HG03432 (cell line): ENCODE measurements around the gene SOX8.

Experiments used
- ATAC-seq: cut with Tn5 transposase; IDR thresholded peaks from one replicate; pipeline ENCODE4 v1.9.1; 2021; ENCODE audit warnings: mild to moderate bottlenecking, moderate library complexity; ENCODE audit not compliant: unreplicated experiment

The SOX8 gene

DNA sequence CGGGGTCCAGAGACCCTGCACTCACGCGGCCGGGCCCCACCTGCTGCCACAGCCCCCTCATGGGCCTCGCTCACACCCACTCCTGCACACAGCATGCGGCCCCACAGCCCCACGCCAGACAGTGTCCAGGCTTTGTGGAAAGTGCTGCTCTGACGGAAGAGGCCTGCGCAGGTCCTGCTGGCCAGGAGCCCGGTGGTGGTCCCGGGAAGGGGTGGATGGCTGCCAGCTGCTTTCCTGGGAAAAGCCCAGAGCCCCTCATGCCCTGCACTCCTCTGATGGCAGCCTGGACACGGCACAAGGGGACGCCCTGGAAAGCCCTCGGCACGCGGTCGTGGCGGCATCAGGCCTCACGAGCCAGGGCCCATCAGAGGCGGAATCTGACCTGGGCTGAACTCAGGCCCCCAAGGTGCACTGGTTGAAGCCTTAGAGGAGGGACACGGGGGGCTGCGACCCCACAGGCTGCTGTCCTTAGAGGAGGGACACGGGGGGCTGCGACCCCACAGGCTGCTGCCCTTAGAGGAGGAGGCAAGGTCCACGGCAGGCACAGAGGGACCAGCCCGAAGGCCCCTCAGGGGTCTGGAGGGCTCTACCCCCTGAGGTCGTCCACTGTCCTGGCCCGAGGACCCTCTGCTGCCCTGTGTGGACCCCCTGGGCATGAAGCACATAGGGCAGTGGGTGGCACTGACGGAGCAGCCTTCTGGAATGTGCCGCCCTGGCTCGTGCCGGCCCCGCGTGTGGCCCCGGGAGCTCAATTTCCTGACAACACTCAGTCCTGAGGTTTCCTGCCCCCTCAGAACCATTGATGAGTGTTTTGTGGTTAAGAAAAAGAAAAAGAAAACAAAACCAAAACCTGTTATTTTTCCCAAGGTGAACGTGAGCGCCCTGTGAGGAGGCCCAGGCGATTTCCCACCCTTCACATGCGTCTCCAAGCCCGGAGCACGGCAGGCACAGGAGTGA lies 22.1 kb downstream of the SOX8 start:
- no peak for ATAC-seq

DNA sequence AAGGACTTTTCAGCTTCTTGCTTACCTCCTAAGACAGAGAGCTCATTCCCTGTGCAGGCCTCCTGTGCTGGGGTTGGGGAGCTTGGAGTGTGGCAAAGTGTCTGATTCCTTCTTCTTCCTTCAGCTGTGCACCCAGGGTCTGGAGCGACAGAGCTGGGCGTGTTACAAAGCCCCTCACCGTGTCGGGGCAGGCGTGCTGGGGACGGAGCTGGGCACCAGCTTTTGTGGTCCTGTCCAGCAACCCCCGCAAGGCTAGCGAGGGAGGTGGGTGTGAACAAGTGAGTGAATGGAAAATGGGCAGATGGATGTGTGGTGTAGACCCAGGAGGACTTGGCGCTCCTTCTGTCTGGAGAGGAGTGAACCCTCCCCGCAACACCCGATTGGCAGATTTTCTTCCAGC lies 23.7 kb downstream of the SOX8 start:
- ATAC-seq, result no peak

DNA sequence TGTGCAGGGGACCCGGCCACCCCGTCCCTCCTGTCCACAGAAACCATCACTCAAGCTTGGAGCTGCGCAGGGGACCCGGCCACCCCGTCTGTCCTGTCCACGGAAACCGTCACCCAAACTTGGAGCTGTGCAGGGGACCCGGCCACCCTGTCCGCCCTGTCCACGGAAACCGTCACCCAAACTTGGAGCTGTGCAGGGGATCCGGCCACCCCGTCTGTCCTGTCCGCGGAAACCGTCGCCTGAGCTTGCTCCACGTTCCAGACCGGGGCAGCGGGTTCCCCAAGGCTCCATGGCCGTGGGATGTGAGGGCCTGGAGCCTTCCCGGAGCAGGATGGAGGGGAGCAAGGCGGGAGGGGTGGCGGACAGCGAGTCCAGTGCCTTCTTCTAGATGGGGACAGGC lies 25.2 kb downstream of the SOX8 start:
- ATAC-seq, result no peak

DNA sequence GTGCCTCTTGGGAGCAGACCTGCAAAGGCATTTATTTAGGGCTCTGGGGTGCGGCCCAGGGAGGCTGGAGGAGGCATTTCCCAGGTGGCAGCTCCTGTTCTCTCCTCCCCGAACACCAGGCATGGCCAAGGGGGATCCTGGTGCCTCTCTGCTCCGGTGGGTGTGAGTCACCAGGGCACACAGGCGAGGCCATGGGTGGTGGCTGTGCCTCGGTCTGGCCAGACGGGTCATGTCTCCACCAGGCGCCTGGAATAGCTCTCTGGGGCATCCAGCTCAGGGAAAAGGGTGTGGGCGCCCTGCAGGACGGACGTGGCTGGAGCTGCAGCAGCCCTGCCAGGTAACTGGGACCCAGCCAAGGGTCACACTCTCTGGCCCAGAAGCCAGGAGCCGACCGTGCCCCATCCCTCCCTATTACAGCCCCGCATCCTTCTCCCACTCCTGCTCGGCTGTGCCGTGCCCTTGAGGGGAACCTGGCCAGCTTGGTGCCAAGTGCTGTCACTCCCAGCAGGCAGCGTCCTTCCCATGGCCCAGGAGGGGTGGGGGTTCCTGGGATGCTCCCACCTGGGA lies 25.8 kb downstream of the SOX8 start:
- no peak for ATAC-seq

DNA sequence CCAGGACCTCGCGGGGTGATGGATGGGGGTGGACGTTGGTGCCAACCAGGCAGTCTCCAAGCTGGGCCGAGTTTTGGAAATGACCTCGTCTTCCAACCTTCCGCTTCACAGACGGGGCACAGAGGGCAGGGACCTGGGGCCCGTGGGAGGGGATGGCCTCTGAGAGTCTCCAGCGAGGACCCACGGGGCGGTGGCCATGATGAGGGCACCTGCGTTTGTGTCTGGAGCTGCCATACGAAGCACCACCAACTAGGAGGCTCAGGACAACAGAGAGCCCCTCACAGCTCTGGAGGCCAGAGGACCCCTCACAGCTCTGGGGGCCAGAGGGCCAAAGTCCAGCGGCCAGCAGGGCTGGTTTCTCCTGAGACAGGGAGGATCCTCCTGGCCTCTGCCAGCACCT lies 26.5 kb downstream of the SOX8 start:
- ATAC-seq, result no peak

DNA sequence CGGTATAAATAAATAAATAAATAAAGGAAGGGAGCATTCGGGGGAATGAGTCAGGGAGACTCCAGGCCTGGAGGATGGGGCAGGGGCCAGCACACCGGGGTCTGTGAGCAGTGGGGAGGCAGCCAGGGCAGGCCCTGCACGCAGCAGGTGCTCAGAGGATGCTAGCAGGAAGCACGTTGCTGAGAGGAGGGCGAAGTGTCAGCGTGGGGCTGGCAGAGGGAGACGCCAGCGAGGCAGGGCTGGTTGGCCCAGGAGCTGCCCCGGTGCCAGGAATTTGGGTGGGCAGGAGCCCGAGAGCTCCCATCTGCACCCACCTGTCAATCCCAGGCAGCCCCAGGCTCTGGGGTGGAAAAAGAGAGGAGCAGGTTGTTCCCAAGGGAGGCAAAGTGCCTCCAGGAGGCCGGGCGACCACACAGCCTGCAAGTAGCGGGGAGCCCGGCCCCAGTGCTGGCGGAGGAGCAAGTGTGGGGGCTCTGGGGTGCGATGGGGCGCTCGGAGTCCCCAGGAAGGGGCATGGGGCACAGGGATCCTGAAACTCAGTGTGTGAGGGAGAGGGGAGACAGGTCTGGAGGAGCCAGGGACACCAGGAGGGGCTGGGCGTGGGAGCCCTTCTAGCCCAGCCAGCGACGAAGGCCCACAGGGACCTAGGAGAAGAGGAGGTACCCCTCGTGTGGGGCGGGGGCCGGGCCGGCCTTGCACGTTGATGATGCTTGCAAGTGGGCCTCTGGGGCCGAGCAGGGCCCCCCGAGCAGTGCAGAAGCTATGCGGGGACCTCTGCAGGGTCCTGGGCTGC lies 28.0 kb downstream of the SOX8 start:
- ATAC-seq, result no peak

DNA sequence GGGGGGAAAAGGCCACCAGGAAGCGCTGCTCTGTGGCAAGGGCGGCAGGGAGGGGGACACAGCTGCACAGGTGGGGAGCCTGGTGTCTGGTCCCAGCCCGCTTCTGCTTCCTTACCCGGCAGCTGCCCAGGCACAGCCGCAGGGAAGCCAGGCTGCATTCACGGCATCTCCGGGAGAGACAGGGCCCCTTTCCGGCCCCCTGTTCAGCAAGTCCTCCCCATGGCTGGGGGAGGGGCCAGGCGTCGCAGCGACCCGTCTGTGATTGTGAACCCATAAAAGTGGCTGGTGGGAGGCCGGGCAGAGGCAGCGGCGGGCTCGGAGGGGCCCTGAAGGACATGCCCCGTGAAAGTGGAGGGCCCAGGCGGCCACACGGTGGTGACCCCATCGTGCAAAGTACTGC lies 28.7 kb downstream of the SOX8 start:
- ATAC-seq, result no peak

DNA sequence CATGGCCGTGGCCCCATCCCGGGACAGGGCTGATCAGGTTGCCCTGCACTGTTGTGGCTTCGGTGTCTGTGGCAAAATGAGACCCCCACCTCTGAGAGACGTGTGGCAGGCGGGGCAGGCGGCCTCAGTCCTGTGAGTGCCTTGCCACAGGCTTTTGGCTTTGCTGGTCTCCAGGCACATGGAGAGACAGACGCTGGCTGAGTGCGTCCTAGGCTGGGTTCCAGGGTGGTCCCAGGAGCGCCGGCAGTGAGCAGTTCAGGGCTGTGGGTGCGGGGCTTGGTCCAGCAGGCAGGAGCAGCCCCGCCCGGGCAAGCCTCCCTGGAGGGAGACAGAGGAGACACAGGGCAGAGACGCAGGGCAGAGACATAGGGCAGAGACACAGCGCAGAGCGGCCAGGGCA lies 29.2 kb downstream of the SOX8 start:
- no peak for ATAC-seq

DNA sequence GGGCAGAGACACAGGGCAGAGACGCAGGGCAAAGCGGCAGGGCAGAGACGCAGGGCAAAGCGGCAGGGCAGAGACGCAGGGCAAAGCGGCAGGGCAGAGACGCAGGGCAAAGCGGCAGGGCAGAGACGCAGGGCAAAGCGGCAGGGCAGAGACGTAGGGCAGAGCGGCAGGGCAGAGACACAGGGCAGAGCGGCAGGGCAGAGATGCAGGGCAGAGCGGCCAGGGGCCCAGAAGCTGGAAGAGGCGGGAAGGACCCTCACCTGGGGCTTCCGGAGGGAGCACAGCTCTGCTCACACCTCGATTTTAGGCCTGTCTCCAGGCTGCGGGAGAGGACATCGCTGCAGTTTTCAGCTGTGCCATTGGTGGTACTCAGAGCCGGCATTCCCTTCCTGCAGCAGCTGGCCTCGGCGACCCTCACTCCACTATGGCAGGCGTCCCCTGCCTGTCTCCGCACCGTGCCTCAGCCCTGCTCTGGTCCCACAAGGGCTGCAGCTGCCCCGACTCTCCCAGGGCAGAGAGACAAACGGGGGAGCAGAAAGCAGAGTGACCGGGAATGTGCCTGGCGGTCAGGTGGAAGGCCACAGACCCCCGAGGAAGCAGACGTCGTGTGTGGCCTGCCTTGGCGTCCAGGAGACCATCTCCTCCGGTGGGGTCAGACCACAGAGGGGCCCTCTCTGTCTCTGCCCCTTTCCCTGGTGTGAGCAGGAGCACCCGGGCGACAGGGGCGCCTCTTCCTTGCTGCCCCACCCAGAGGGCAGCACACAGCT lies 29.9 kb downstream of the SOX8 start:
- no peak for ATAC-seq

DNA sequence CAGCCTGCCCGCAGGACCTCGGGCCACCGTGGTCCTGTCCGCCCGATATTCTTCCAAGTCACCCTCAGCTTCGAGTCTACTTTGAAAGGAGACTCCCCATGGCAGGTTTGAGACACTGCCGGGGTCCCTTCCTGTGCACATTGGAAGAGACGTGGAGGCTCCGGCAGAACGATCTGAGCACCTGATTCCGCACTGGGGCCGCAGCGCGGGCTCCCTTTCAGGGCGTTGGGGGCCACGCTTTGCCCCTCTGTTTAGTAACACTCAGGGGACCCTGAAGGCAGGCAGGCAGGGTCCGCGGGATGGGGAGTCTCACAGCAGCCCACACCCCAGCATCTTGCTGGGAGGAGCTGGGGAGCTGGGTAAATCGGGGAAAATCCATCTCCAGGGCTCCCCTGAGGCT lies 30.6 kb downstream of the SOX8 start:
- no peak for ATAC-seq

DNA sequence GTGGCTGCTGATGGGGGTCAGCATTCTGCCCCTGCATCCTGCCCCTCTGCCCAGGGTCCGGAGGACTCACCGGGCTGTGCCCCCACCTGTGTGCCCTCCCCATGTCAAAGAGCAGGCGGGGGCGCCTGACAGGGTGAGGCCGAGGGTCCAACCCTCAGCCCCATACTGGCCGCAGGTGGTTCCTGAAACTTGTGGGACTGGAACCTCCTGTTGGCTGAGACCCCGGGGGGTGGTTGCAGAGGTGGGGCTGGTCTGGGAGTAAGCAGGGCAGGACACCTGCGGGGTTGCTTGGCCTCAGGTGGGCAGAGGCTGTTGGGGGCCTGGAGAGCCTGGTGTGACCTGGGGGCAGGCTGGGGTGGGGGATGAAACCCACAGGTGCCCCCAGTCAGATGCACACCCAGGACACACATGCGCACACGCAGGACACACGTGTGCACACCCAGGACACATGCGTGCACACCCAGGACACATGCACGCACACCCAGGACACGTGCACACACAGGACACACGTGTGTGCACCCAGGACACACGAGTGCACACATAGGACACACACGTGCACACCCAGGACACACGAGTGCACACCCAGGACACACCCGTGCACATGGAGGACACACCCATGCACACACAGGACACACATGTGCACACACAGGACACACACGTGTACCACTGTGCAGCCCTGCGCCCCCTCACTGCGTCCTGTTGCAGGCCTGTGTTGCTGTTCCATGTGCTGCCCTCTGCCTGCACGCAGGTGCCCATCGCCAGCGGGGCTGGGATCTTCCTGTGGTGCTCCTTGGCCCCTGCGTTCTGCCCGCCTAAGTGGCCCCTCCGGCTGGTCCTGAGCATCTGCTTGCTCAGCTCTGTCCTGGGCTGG lies 31.4 kb downstream of the SOX8 start:
- ATAC-seq, result no peak

DNA sequence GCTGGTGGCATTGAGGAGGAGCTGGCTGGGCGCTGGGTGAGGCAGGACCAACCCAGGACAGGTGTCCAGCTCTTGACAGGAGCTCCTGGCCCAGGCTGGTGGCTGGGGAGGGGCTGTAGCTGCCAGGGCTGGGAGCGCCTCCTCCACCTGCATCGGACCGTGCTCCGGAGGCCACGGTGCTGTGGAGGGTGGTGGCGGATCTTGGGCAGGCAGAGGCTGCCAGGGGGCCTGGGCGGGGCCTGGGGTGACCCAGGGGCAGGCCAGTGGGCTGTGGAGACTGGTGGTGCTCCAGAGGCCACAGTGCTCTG lies 32.0 kb downstream of the SOX8 start:
- no peak for ATAC-seq

DNA sequence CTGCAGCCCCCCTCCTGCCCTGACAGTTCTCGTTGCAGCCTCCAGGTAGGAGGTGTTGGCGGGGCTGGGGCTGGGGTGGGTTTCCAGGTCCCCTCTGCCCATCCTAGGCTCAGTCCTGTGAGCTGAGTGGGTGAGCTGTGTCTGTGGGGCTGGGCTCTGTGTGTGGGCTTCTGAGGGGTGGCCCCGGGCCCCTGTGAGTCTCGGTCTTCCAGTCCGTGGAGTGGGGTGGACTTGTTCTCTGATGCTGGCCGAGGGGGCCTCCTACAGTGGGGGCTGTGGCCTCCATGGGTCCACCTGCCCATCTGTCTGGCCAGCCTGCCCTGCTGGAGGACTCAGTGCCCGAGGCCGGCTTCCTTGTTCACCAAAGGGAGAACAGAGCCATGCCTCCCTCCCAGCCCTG lies 32.7 kb downstream of the SOX8 start:
- ATAC-seq, result no peak

DNA sequence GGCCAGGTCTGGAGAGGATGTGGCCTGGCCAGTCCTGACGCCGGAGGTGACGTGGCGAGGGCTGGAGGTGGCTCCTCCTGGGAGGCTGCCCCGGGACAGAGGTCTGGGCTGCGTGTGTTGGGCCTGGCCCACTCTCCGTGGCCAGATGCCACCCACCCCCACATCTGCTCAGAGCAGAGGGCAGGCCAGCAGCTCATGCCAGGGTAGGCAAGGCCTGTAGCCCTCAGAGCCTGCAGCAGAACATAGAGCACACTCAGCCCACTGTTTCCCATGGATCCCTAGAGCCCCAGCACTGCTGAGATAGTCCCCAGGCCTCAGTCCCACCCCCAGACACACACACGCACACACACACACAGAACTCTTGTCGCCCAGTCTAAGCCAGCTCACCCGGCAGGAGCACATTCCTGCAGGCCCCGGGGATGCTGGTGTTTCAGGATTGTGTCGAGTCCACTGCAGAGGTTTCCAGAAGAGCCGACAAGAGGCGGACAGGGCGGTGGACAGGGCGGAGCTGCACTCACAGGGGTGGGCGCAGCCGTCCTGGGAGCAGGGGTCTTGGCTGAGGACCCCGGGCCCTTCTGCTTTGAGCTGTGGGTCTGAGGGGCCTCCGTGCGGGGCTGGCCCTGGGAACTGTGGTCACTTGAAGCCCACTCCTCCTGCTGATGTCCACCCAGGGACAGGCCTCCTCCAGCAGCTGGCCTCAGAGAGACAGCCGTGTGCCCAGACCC lies 33.4 kb downstream of the SOX8 start:
- no peak for ATAC-seq

DNA sequence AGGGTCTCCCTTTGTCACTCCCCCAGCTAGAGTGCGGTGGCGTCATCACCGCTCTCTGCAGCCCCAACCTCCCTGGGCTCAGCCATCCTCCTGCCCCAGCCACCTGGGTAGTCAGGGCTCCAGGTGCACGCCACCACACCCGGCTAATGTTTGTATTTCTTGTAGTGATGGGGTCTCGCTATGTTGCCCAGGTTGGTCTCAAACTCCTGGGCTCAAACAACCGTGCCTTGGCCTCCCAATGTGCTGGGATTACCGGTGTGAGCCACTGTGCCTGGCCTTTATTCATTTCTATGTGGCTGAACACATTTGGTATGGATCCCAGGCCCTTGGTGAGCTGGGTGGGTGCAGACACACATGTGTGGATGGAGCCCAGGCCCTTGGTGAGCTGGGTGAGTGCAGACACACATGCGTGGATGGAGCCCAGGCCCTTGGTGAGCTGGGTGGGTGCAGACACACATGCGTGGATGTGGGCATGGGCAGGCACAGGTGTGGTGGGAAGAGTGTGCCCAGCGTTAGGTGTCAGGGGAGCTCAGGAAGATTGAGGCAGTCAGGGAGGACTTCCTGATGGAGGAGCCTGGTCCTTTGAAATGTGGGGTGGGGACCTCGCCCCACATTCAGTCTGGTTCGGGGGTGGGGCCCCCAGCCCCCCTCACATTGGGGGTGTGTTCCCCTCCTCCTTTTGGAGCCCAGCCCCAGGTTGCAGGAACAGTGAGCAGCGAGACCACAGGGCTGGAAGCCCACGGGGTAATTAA lies 37.1 kb downstream of the SOX8 start:
- no peak for ATAC-seq

DNA sequence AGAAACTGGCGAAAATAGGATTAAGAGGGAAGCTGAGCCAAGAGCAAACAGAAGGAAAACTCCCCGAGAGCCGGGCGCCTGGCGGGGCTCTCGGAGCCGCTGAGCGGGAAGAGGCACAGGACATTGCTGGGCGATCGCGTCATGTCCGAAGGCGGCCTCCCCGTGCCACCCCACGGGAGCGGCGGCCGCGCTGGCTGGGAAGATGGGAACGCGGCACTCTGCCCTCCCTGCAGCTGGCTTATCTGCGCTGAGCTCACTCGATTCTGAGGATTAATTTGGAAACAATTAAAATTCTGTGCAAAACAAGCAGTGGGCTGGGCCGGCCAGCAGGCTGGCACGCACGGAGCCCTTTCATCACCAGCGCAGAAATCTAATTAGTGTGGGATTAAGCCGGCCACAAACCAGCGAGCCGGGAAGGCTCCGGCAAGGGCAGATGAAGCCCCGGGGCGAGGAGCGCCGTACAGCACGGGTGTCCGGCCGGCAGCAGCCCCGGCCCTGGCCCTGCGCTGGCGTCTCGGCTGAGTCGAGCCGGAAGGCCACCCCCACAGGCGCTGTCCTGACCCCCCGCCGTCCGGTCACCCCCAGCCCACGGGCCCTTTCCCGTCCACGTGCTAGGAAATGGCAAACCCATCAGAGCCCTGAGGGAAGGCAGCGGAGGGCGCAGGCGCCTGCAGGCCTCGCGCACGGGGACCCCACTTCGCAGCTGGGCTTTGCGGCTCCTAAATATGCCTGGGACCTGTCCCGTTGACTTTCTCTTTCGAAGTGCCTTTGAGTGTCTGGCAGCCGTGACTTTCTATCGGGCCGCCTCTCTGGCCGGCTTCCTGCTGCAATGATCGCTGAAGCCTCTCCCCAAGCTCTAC lies 37.9 kb downstream of the SOX8 start:
- ATAC-seq, result no peak

DNA sequence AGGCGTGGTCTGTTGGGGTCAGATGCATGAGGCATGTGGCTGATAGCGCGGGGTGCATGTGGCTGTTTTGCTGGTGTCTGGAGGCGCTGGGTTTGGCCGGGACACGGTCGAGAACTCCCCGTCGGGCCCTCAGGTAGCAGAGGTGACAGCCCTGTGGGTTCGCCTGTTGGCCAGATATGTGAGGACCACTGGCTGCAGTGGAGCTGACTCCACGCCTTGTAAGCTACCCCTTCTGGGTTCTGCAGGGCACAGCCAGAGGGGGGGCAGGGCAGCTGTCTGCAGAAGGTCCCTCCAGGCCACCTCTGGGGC lies 38.5 kb downstream of the SOX8 start:
- no peak for ATAC-seq

DNA sequence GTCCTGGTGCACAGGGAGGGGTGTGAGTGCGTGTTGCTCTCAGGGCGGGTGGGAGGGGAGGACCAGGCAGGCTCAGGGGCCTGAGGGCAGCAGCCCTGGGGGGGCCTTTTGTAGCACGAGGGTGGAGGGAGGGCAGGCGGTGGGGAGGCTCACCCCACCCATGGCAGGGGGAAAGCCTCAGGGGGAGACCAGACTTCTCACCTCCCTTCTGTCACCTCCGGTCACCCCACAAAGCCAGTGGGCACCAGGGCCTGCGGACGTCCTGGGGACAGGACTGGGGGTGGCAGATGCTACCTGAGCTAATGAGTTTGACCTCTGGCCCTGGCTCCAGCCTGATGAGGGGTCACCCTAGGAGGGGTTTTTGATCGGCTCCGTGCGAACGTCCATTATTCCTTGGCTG lies 39.0 kb downstream of the SOX8 start:
- ATAC-seq, result no peak
